K562 (cell line): Measurements from ENCODE around the gene TSGA10IP. TPM values are rescaled to one million over a fixed set of nuclear protein-coding genes. Genes with fewer than 3 reads are reported as not detected.
A peak's percentile ranks its signal among the peaks of the same experiment; 100 is the strongest.

Source experiments
- ASH1L ChIP-seq: fragments of 450-650 bp; IDR thresholded peaks from 2 replicates; pipeline ENCODE4 v1.6.1; 2018; ENCODE audit warnings: borderline replicate concordance, mild to moderate bottlenecking, low read depth; ENCODE audit not compliant: partially characterized antibody
- CREM ChIP-seq: IDR thresholded peaks from 2 replicates; pipeline ENCODE4 v1.6.1; 2014; ENCODE audit warnings: antibody characterized with exemption, low read depth
- CTCFL ChIP-seq: IDR thresholded peaks from 2 replicates; pipeline ENCODE4 v1.6.1; 2011; ENCODE audit warnings: borderline replicate concordance, low read depth, mild to moderate bottlenecking, moderate library complexity, low read length; ENCODE audit not compliant: insufficient read depth, poor library complexity, severe bottlenecking
- DACH1 ChIP-seq: fragments of 450-650 bp; IDR thresholded peaks from 2 replicates; pipeline ENCODE4 v1.6.1; 2018; ENCODE audit not compliant: partially characterized antibody
- E2F6 ChIP-seq, 2 experiments: IDR thresholded peaks; 2 replicates each; pipeline ENCODE4 v1.6.1; 2011; ENCODE audit warnings: borderline replicate concordance in 1 of 2, control low read depth in 1 of 2, low read depth in 1 of 2, low read length in 1 of 2, mild to moderate bottlenecking in 1 of 2, mixed read lengths in 1 of 2, moderate library complexity in 1 of 2; ENCODE audit not compliant: insufficient read depth in 1 of 2, insufficient read length in 1 of 2, poor library complexity in 1 of 2, severe bottlenecking in 1 of 2; ENCODE audit errors: extremely low read depth in 1 of 2
- JUN ChIP-seq, 2 experiments: sonication (generic) in 1 of 2; formaldehyde crosslinking in 1 of 2; IDR thresholded peaks; 2 replicates each; pipeline versions ENCODE4 v1.6.1 to v1.8.0; 2012 to 2022; ENCODE audit warnings: borderline replicate concordance in 2 of 2, mild to moderate bottlenecking in 2 of 2, improper control_type of control experiment in 1 of 2, low read depth in 1 of 2, low read length in 1 of 2, missing genetic modification reagents in 1 of 2
- KAT7 ChIP-seq: sonication (generic); formaldehyde crosslinking; IDR thresholded peaks from 2 replicates; pipeline ENCODE4 v1.8.0; 2022; ENCODE audit warnings: missing genetic modification reagents, mild to moderate bottlenecking, borderline replicate concordance
- SIN3B ChIP-seq: fragments of 450-650 bp; IDR thresholded peaks from 2 replicates; pipeline ENCODE4 v1.6.1; 2017; ENCODE audit warnings: low read depth, mild to moderate bottlenecking, moderate library complexity
- SRSF7 ChIP-seq: fragments of 200-400 bp; formaldehyde crosslinking; optimal IDR thresholded peaks from 2 replicates; pipeline ENCODE3; 2017; ENCODE audit warnings: mild to moderate bottlenecking, low read depth, low read length
- TFAP4 ChIP-seq: sonication (generic); formaldehyde crosslinking; IDR thresholded peaks from 2 replicates; pipeline ENCODE4 v1.8.0; 2022; ENCODE audit warnings: missing genetic modification reagents, mild to moderate bottlenecking, moderate library complexity, borderline replicate concordance
- TOE1 ChIP-seq, 2 experiments: fragments of 450-650 bp in 1 of 2; sonication (generic) in 1 of 2; formaldehyde crosslinking in 1 of 2; IDR thresholded peaks; 2 replicates each; pipeline versions ENCODE4 v1.7.1 to v1.8.0; 2016 to 2022; ENCODE audit warnings: borderline replicate concordance in 2 of 2, mild to moderate bottlenecking in 2 of 2, antibody characterized with exemption in 1 of 2, inconsistent platforms in 1 of 2, low read depth in 1 of 2, missing genetic modification reagents in 1 of 2, moderate library complexity in 1 of 2
- U2AF1 ChIP-seq: fragments of 200-400 bp; formaldehyde crosslinking; optimal IDR thresholded peaks from 2 replicates; pipeline ENCODE3; 2017; ENCODE audit warnings: mild to moderate bottlenecking, low read depth, low read length, moderate library complexity
- ZBTB33 ChIP-seq: sonication (generic); formaldehyde crosslinking; IDR thresholded peaks from 2 replicates; pipeline ENCODE4 v1.8.1; 2023; ENCODE audit warnings: mild to moderate bottlenecking, missing genetic modification reagents
- ZBTB7A ChIP-seq: IDR thresholded peaks from 2 replicates; pipeline ENCODE4 v1.6.1; 2011; ENCODE audit warnings: low read depth, mild to moderate bottlenecking, low read length, moderate library complexity, borderline replicate concordance; ENCODE audit not compliant: control insufficient read depth
- ZNF134 ChIP-seq: fragments of 250-450 bp; sonication (Bioruptor Pico); conservative IDR thresholded peaks from 2 replicates; pipeline ENCODE4 v1.4.0; 2020
- ZNF140 ChIP-seq: fragments of 250-450 bp; sonication (Bioruptor Pico); IDR thresholded peaks from 2 replicates; pipeline ENCODE4 v1.8.0; 2021; ENCODE audit warnings: moderate library complexity, mild to moderate bottlenecking, inconsistent platforms
- ZNF384 ChIP-seq: IDR thresholded peaks from 2 replicates; pipeline ENCODE4 v1.6.1; 2012; ENCODE audit warnings: low read depth, low read length, improper control_type of control experiment
- ZNF583 ChIP-seq: fragments of 250-450 bp; sonication (Bioruptor Pico); IDR thresholded peaks from 2 replicates; pipeline ENCODE4 v1.4.0; 2020
- polyA plus RNA-seq, 8 experiments: library from polyadenylated mRNA; depleted of rRNA in 4 of 8; stranded (reverse) in 5 of 8; unstranded in 3 of 8; fragments of >200 nt; fragmentation: Nextera tagmentation in 2 of 8; fragmentation: Illumina TruSeq in 1 of 8; extraction: Ambion mirVana in 2 of 8; extraction: Trizol in 1 of 8; gene quantifications; 2 replicates each; pipeline versions ENCODE4 v1.2.1 to v1.2.3, GENCODE V29; 2011 to 2014; ENCODE audit warnings: inconsistent platforms in 1 of 8, missing spikeins in 1 of 8
- total RNA-seq, 7 experiments: library from RNA; depleted of rRNA in 6 of 7; stranded (reverse); fragments of >200 nt in 6 of 7; fragmentation: Illumina TruSeq in 2 of 7; extraction: Trizol in 2 of 7; gene quantifications; 2 replicates each; pipeline versions ENCODE4 v1.2.1 to v1.2.3, GENCODE V29; 2011 to 2021; ENCODE audit warnings: low replicate concordance in 1 of 7

TSGA10IP gene
- total and polyA plus RNA-seq, 9 of the 15 experiments (the other 6 are each of a cell fraction or from before 2014, with no cell fraction given): not detected

- peak; percentile 45 for TF ChIP-seq ZBTB33
- peak; percentile 39 for TF ChIP-seq DACH1
- TF ChIP-seq SIN3B: peak; percentile 28; the same call in 1 of the 2 replicates
- TF ChIP-seq CREM: peak; percentile 95
- peak; percentile 24; the same call in 1 of the 2 replicates for TF ChIP-seq ZNF384
- TF ChIP-seq TFAP4 (CRISPR knock-in tag): peak; percentile 84
- TF ChIP-seq E2F6 (IDR thresholded peaks at IDR 0.05; ENCODE audit: borderline replicate concordance in 1 of 2, extremely low read depth in 1 of 2, insufficient read depth in 1 of 2, insufficient read length in 1 of 2, low read depth in 1 of 2, low read length in 1 of 2, poor library complexity in 1 of 2, severe bottlenecking in 1 of 2): peak in 1 of 2 experiments; percentile 90
- peak; percentile 82; the same call in 1 of the 2 replicates for TF ChIP-seq KAT7 (CRISPR knock-in tag)
- TF ChIP-seq CTCFL: no peak
- TF ChIP-seq ASH1L: no peak
- TF ChIP-seq U2AF1: peak; percentile 87
- no peak for TF ChIP-seq ZNF134 (CRISPR knock-in tag)
- TF ChIP-seq ZNF583 (CRISPR knock-in tag): no peak
- peak; percentile 48; the same call in 1 of the 2 replicates for TF ChIP-seq TOE1 (IDR thresholded peaks at IDR 0.05; ENCODE audit: borderline replicate concordance)
- no peak for TF ChIP-seq TOE1 (CRISPR knock-in tag; IDR thresholded peaks at IDR 0.05; ENCODE audit: borderline replicate concordance, low read depth)
- TF ChIP-seq ZBTB7A: peak; percentile 83
- TF ChIP-seq SRSF7: peak; percentile 33
- no peak for TF ChIP-seq ZNF140 (CRISPR knock-in tag)
- peak; percentile 78 for TF ChIP-seq JUN (IDR thresholded peaks at IDR 0.05; ENCODE audit: borderline replicate concordance, low read depth, low read length)
- peak; percentile 94; the same call in 1 of the 2 replicates for TF ChIP-seq JUN (CRISPR knock-in tag; IDR thresholded peaks at IDR 0.05; ENCODE audit: borderline replicate concordance)
Measured at GRCh38 chr11:65900125-65900898, 45.0 kb upstream of the TSGA10IP start, which contains the start of gene FOSL1 (continued).
